NCI-H69 (cell line): ENCODE results near the gene PGP.
A peak's percentile ranks its signal among the peaks of the same experiment; 100 is the strongest.

Experiments used
- DNase-seq: peaks from one replicate; lab custom pipeline; 2025; lab: John Stamatoyannopoulos, UW

PGP gene

GRCh38 chr16:2200313-2200712 lies 14.3 kb downstream of the PGP start:
- no peak for DNase-seq

- DNase-seq = no peak
Observed at GRCh38 chr16:2199621-2200139, 15.0 kb downstream of the PGP start.

DNA sequence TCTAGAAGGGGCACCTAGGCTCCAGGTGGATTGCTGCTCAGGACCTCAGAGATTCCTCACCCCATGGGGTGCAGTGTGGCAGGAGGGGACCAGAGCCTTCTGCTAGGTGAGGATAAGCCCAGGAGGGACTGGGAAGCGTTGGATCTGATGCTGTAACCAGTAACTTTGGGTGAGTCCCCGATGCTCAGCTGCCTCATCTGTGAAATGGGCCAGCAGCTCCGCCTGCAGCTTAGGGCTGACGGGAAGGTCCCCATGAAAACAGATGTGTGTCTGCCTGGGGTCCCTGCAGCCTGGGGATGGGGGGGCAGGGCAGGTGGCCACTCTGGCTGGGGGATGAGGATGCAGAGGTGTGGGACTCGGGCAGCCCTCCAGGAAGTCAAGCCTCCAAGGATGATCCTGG lies 15.5 kb downstream of the PGP start:
- no peak for DNase-seq

DNA sequence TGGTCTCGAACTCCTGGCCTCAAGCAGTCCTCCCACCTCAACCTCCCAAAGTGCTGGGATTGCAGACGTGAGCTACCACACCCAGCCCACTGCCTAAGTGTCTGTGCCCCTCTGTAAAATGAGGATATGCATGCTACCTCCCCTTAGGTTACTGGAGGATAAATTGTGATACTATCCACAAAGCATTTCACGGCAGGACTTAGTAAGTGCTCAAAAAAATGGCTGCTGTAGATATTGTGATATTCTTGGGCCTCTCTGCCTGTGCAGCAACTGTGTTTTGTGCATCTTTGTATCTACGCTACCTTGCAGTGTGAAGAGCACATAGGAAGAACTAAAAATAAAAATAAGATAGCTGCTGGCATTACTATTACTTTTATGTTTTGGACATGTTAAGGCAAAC lies 16.4 kb downstream of the PGP start:
- no peak for DNase-seq

DNA sequence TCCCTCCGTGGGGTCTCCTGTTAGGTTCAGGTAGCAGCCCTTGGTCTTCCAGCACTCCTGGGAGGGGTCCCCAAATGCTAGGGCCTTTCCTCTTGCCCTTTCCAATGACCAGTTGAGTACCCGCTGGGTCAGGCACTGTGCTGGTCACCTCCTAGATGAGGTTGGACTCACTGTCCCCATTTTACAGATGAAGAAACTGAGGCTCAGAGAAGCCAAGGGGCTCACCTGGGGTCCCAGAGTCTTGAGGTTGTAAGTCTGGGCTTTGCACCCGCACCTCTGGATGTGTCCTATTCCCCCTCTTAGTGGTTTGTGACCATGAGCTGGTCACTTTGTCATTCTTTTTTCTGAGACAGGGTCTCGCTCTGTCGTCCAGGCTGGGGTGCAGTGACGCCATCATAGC lies 16.9 kb downstream of the PGP start:
- no peak for DNase-seq

DNA sequence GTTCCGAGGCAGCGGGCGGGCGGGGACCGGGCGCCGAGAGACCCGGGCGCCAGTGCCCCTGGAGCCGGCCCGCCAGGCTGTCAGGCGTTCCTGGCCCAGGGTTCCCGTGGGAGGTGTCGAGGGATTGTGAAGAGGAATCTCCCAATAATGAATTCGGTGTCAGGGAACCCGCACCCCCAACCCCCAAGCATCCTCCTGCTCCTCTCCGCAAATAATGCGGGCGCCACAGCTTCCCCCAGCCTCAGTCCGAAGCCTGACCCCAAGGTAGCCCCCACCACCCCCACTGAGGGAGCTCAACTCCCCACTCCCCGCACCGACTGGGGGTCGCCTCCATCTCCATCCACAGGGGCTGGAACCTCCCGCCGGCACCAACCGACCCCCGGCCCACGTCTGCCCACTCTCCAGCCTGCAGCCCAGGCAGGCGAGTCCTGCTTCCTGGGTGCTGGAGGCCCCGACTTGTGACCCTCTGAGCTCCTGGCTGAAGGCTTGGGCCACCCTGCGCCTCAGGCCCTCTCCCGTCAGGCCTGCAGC lies 17.6 kb downstream of the PGP start:
- DNase-seq = no peak

DNA sequence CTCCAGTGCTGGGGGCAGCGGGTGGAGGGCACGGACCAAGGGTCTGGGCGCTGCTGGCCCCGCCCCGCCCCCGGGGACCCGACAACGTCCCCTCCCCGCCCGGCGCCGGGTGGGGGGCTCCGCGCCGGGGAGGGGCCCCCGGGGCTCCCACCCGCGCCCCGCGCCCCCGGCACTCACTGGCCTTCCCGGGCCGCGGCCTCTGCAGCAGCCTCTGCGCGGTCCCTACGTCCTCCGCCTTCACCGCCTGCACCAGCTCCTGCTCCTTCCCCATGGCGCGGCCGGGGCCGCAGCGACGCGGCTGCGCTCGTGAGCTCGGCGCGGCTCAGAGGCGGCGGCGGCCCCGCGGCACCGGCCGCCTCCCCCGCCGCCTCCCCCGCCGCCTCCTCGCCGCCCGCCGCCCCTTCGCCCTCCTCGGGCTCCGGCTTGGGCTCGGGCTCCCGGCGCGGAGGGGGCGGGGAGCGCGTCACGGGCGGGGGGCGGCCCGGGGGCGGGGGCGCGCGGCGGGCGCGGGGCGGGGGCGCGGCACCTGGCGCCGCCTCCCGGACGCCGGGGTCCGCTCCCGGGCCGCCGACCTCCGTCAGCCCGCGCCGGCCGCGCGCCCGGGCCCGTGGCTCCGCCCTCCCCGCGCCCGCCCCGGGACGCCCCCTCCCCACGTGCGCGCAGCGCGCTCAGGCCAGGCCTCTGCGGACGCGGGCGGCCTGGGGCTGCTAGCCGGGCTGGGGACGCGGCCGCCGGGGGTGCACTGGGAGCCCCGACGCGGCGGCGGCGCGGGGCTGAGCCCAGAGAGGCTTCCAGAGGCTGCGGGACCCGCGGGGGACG lies 18.3 kb downstream of the PGP start, which contains the start of gene CASKIN1:
Gene CASKIN1 (minus strand): TSS at position 444 of the 819 bp plus-strand sequence. CDS start 173 bp downstream, at position 271.
- peak; percentile 69 for DNase-seq

GRCh38 chr16:2195322-2196161 lies 19.1 kb downstream of the PGP start:
- peak; percentile 59 for DNase-seq

- DNase-seq = peak; percentile 81
Observed at GRCh38 chr16:2194852-2195321, 19.8 kb downstream of the PGP start.

DNA sequence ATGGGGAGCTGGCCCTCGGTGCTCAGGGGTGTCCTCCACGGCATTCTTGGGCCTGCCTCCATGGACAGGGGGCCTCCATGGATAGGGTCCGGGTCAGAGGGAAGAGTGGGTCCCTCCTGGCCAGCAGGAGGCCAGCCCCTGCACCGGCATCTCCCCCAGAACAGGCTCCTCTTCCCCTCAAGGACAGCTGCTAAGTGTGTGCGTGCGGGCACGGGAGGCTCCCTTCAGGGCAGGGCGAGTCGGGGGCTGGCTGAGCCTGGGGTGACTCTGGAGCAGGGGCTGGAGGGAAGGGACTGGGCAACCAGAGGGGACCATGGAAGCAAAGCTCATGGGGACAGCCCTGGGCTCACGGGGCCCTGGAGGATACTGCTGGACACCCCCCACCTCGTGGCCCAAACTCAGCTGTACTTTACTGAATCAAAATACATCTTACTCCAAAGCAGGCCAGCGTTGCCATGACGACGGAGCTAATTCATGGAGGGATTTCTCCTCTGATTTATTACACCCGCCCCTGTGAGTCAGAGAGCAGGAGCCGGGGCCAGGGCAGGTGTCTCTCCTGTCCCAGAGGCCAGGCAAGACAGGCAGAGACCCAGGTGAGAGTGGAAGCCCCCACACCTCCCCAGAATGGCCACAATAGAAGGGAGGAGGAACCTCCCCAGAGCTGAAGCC lies 20.3 kb downstream of the PGP start:
- peak; percentile 41 for DNase-seq

DNA sequence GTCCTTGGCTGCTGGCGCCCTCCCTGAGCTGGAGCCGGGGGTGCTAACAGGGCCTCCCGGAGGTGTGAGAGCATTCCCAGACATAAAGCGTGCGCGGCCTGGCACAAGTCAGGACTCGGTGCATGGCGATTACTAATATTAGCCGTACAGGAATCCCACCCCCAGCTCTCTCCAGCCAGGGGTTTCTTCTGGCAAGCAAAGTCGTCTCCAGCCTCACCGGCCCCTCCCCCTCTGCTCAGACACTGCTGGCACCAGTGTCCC lies 23.3 kb downstream of the PGP start:
- DNase-seq = no peak

- DNase-seq = peak; percentile 24
Observed at GRCh38 chr16:2190659-2191445, 23.8 kb downstream of the PGP start.

GRCh38 chr16:2190002-2190658 lies 24.5 kb downstream of the PGP start:
- DNase-seq = no peak

GRCh38 chr16:2189252-2189893 lies 25.3 kb downstream of the PGP start:
- no peak for DNase-seq

DNA sequence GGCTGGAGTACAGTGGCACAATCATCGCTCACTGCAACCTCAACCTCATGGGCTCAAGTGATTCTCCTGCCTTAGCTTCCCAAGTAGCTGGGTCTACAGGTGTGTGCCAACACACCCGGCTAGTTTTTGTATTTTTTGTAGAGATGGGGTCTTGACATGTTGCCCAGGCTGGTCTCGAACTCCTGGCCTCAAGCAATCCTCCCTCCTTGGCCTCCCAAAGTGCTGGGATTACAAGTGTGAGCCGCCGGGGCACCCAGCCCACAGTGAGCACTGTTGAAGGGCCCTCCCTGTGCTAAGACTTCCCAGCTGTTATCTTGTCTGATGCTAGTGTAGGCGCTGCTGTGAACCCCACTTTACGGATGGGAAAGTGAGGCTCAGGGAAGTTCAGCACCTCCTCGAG lies 26.2 kb downstream of the PGP start:
- no peak for DNase-seq

DNA sequence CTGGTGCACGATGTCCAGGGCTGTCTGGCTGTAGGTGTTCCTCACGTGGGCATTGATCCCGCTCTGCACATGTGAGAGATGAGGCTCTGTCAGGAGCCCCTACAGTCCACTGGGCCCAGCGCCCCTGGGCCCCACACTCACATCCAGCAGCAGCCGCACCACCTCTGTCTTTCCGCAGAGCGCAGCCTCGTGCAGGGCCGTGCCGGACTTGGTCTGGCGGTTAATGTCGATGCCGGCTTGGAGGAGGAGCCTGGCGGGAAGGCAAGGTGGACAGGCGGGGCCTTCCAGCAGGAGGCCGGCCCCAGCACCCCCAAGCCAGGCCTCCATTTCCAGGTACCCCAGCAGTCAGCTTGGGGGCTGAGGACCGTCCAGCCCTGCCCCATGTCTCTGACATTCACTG lies 27.4 kb downstream of the PGP start:
- DNase-seq = no peak

GRCh38 chr16:2186505-2186904 lies 28.1 kb downstream of the PGP start:
- no peak for DNase-seq

- DNase-seq = no peak
Observed at GRCh38 chr16:2186064-2186463, 28.6 kb downstream of the PGP start.

- DNase-seq = no peak
Observed at GRCh38 chr16:2184962-2185361, 29.7 kb downstream of the PGP start.

DNA sequence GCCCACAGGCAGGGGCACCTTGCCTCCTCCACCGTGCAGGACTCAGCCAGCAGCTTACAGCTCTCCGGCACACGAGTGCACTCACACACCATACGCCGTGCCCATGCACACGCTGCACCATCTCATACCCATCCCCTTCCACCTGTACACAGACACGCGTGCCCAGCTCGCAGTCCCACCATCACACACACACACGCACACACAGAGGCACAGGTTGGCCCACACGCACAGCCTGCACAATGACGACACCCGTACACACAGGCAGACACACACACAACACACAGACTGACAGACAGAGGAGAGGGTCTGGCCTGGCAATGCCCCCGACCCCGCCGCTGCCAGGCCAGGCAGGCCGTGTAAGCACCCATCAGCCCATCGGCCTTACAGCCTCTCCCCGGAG lies 30.3 kb downstream of the PGP start:
- DNase-seq = no peak
